ENCODE results near the gene TBC1D1. TPM values are rescaled to one million over a fixed set of nuclear protein-coding genes. Genes with fewer than 3 reads are reported as not detected.

Gene TBC1D1
- polyA plus RNA-seq, 1 donor from 2014 or later, result 23.2 TPM

DNA sequence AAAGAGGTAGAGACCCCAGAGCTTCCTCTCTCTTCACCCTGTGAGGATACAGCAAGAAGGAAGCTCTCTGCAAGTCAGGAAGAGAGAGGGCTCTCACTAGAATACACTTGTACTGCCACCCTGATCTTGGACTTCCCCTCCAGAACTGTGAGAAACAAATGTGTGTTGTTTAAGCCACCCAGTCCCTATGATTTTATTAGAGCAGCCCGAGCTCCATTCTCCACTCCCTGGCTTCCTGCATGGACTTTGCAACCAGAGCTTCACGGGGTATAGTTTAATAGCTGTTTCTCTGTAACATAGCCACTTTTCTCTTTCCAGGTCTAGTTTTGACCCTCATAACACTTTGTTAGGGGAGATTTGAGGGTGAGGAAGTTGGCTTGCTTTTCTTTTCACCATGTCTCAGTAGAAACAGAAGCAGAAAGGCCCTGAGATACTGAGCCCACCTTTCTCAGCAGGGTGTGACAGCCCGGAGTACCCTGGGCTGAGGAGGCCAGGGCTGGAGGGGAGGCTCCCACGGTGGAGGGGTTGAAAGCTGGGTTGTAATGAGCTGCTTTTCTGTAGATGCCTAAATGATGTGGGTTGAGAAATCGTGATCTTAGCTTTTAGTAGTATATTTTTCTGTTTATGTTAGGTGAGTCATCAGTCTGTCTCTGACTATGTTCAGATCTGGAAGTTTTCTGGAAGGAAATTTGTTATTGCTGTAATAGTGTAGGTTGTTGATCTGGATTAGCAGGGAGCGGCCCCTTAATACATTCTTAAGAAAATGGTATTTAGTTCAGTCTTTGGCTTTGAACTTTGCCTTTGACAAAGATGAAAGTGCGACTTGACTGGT lies 187.9 kb downstream of the TBC1D1 start:
- Histone ChIP-seq H3K4me2 (ENCODE audit: low read length) (no peak overlapping the region), H3K36me3 (ENCODE audit: insufficient read depth, low read length) (no peaks in the 10 kb centered on the region), H3K27me3 (ENCODE audit: insufficient read depth, low read depth, low read length) (no peaks in the 10 kb centered on the region), H3K27ac (ENCODE audit: low read length) (no peak overlapping the region), H3K9me3 (ENCODE audit: low read length) (no peaks in the 10 kb centered on the region), H3K9me2 (ENCODE audit: insufficient read depth, low read length) (no peaks in the 10 kb centered on the region), H3F3A (ENCODE audit: insufficient read depth, low read length, poor library complexity, severe bottlenecking) (no peaks in the 10 kb centered on the region), H3K4me3 (ENCODE audit: low read length) (no peak overlapping the region), H3K9ac (ENCODE audit: low read length) (no peak overlapping the region), H3K79me2 (replicated peaks; ENCODE audit: insufficient read depth, low read length) (no peaks in the 10 kb centered on the region), H4K20me1 (ENCODE audit: insufficient read depth) (no peaks in the 10 kb centered on the region), H2AFZ (ENCODE audit: low read depth, low read length) (no peak overlapping the region)
- TF ChIP-seq, protein P1, sequence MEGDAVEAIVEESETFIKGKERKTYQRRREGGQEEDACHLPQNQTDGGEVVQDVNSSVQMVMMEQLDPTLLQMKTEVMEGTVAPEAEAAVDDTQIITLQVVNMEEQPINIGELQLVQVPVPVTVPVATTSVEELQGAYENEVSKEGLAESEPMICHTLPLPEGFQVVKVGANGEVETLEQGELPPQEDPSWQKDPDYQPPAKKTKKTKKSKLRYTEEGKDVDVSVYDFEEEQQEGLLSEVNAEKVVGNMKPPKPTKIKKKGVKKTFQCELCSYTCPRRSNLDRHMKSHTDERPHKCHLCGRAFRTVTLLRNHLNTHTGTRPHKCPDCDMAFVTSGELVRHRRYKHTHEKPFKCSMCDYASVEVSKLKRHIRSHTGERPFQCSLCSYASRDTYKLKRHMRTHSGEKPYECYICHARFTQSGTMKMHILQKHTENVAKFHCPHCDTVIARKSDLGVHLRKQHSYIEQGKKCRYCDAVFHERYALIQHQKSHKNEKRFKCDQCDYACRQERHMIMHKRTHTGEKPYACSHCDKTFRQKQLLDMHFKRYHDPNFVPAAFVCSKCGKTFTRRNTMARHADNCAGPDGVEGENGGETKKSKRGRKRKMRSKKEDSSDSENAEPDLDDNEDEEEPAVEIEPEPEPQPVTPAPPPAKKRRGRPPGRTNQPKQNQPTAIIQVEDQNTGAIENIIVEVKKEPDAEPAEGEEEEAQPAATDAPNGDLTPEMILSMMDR (IDR thresholded peaks at IDR 0.05; ENCODE audit: poor library complexity, severe bottlenecking), result no peak
- TF ChIP-seq EP300 (conservative IDR thresholded peaks at IDR 0.05; ENCODE audit: poor library complexity, severe bottlenecking) (no peak), EZH2 (IDR thresholded peaks at IDR 0.05; ENCODE audit: borderline replicate concordance, insufficient read depth, low read length, poor library complexity, severe bottlenecking) (no peak), TAF1 (IDR thresholded peaks at IDR 0.05; ENCODE audit: low read depth) (no peak), POLR2AphosphoS5 (IDR thresholded peaks at IDR 0.05) (no peak), SMC3 (conservative IDR thresholded peaks at IDR 0.05; ENCODE audit: poor library complexity) (no peak), RAD21 (conservative IDR thresholded peaks at IDR 0.05) (no peak), MXI1 (conservative IDR thresholded peaks at IDR 0.05; ENCODE audit: poor library complexity, severe bottlenecking) (no peak)
- TF ChIP-seq, protein P2, sequence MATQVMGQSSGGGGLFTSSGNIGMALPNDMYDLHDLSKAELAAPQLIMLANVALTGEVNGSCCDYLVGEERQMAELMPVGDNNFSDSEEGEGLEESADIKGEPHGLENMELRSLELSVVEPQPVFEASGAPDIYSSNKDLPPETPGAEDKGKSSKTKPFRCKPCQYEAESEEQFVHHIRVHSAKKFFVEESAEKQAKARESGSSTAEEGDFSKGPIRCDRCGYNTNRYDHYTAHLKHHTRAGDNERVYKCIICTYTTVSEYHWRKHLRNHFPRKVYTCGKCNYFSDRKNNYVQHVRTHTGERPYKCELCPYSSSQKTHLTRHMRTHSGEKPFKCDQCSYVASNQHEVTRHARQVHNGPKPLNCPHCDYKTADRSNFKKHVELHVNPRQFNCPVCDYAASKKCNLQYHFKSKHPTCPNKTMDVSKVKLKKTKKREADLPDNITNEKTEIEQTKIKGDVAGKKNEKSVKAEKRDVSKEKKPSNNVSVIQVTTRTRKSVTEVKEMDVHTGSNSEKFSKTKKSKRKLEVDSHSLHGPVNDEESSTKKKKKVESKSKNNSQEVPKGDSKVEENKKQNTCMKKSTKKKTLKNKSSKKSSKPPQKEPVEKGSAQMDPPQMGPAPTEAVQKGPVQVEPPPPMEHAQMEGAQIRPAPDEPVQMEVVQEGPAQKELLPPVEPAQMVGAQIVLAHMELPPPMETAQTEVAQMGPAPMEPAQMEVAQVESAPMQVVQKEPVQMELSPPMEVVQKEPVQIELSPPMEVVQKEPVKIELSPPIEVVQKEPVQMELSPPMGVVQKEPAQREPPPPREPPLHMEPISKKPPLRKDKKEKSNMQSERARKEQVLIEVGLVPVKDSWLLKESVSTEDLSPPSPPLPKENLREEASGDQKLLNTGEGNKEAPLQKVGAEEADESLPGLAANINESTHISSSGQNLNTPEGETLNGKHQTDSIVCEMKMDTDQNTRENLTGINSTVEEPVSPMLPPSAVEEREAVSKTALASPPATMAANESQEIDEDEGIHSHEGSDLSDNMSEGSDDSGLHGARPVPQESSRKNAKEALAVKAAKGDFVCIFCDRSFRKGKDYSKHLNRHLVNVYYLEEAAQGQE (IDR thresholded peaks at IDR 0.05; ENCODE audit: borderline replicate concordance), result no peak

DNA sequence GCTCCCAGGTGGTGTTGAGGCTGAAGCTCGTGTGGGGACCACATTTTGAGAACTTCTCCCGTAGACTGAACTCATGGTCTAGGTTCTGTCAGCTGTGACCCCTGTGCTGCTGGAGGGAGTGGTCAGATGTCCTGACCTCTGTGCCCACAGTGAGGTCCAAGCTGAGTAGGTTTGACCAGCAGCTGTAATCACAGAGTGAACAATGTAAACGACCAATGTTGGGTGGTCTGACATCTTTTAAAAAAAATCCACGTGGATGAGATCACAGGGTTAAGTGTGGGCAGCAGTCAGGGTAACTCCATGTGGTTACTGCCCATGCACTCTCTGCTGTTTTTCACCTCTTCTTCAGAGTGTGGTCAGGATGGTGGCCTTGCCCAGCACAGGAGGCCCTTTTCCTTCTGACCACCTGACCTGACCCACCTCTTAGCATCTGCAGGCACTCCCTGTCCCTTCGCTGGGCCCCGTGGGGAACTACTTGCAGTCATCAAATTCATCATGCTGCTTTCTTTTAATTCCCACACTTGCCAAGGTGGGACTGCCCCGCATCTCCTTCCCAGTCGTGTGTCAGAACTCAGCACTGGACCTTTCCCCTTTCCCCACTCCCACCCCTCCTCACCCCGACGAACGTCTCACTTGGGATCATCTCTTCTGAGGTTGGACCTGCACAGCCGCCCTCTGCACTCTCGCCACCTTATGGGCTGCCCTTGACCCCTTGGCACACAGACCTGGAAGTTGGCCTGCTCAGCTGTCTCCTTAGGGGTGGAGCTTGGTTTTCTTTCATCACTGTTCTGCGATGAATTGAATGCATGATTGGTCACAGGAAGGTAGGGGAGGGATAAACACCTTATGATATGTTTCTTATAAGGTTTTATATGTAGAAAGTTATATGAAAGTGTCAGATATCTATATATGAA lies 189.4 kb downstream of the TBC1D1 start:
- Histone ChIP-seq H3K27ac (ENCODE audit: low read length) (no peak overlapping the region), H3K4me3 (ENCODE audit: low read length) (no peak overlapping the region)
- TF ChIP-seq TAF1 (IDR thresholded peaks at IDR 0.05; ENCODE audit: low read depth), result no peak

More for the DNA sequence above, 189.4 kb downstream of the TBC1D1 start:
- Histone ChIP-seq H3F3A (ENCODE audit: insufficient read depth, low read length, poor library complexity, severe bottlenecking) (no peaks in the 10 kb centered on the region), H3K79me2 (replicated peaks; ENCODE audit: insufficient read depth, low read length) (no peaks in the 10 kb centered on the region), H2AFZ (ENCODE audit: low read depth, low read length) (no peak overlapping the region), H3K9ac (ENCODE audit: low read length) (no peak overlapping the region), H3K36me3 (ENCODE audit: insufficient read depth, low read length) (no peaks in the 10 kb centered on the region), H3K9me2 (ENCODE audit: insufficient read depth, low read length) (no peaks in the 10 kb centered on the region), H4K20me1 (ENCODE audit: insufficient read depth) (no peaks in the 10 kb centered on the region), H3K4me2 (ENCODE audit: low read length) (no peak overlapping the region), H3K27me3 (ENCODE audit: insufficient read depth, low read depth, low read length) (no peaks in the 10 kb centered on the region), H3K9me3 (ENCODE audit: low read length) (no peaks in the 10 kb centered on the region)

Measured in neural cell (in vitro differentiated cells).